ENCODE data around the gene PGGHG. TPM values are rescaled to one million over a fixed set of nuclear protein-coding genes. Genes with fewer than 3 reads are reported as not detected.
"Not testable (repeated sequence)": the region's sequence is repeated elsewhere in the genome, so short reads cannot be mapped to it uniquely, and the experiment has no call there.

The PGGHG gene
- total RNA-seq, 2 experiments from 2014 or later = 99.6 to 101 TPM

DNA sequence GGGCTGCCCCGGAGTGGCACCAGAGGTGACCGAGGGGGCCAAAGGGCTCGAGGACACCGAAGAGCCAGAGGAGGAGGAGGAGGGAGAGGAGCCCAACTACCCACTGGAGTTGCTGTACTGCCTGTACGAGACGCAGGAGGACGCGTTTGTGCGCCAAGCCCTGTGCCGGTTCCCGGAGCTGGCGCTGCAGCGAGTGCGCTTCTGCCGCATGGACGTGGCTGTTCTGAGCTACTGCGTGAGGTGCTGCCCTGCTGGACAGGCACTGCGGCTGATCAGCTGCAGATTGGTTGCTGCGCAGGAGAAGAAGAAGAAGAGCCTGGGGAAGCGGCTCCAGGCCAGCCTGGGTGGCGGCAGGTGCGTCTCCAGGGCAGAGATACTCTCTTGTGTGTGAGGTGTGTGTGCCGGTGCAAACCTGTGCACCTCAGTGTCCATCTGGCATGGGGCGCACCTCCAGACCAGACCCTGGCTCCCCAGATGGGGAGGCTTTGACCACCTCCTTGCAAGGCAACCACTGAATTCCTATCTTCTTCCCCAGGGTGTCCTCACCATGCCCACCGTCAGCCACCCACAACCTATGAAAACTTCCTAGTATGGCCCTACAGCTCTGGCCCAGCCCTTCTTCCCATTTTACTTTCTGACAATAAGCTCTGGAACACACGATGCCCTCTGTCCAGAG, 7.3 kb upstream of the PGGHG start:
- peaks cover 8% of the 10 kb centered on the region for H3K36me3 Mint-ChIP-seq (ENCODE audit: low read depth)
- peaks cover 19% of the 10 kb centered on the region for H3K27me3 Mint-ChIP-seq (ENCODE audit: low read depth)
- CTCF ChIA-PET = interaction anchor here (1.0 to 2.7 kb wide), 5 partner anchors 10 to 237 kb away, joined by 3 to 8 read pairs (median 6); no protein-coding TSS in a partner anchor
- intact Hi-C loops (cut with micrococcal nuclease) = loop anchor here (1.0 to 2.0 kb wide), 2 partner anchors 8 to 45 kb away; partner anchors contain the start of genes PGGHG, PSMD13 and SIRT3
- no peak for DNase-seq
- H3K27ac Mint-ChIP-seq = peak overlapping the region; percentile 81
- peak overlapping the region; percentile 77 for H3K4me3 Mint-ChIP-seq
- H3K4me1 Mint-ChIP-seq (ENCODE audit: low read depth) = peaks cover 56% of the 10 kb centered on the region
- peaks cover 6% of the 10 kb centered on the region for H3K9me3 Mint-ChIP-seq

DNA sequence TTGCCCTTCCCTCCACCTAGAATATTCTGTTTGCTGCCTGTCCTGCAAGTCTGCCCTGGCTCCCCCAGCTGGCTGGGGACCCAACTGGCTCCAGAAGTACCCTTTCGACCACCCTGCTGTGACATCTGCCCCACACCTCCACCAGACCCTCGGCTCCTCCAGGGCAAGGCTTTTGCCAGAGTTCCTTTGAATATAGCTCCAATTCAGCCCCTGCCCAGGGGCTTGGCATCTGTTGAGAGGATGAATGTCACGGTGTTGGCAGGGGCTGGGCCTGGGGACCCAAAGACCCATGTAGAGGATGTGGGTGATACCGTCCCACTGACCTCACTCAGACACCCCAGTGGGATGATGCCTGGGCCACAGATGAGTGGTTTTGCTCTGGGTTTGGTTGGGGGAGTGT, 6.8 kb upstream of the PGGHG start:
- peaks cover 61% of the 10 kb centered on the region for H3K4me1 Mint-ChIP-seq (ENCODE audit: low read depth)
- peaks cover 19% of the 10 kb centered on the region for H3K27me3 Mint-ChIP-seq (ENCODE audit: low read depth)
- CTCF ChIA-PET = interaction anchor here (1.6 to 2.8 kb wide), 3 partner anchors 14 to 32 kb away, joined by 6 to 14 read pairs (median 7); no protein-coding TSS in a partner anchor
- DNase-seq = peak; percentile 4
- peak overlapping the region; percentile 81 for H3K27ac Mint-ChIP-seq
- intact Hi-C loops (cut with micrococcal nuclease) = no loop called here
- peaks cover 8% of the 10 kb centered on the region for H3K36me3 Mint-ChIP-seq (ENCODE audit: low read depth)
- H3K4me3 Mint-ChIP-seq = peak overlapping the region; percentile 77
- H3K9me3 Mint-ChIP-seq = peaks cover 3% of the 10 kb centered on the region

DNA sequence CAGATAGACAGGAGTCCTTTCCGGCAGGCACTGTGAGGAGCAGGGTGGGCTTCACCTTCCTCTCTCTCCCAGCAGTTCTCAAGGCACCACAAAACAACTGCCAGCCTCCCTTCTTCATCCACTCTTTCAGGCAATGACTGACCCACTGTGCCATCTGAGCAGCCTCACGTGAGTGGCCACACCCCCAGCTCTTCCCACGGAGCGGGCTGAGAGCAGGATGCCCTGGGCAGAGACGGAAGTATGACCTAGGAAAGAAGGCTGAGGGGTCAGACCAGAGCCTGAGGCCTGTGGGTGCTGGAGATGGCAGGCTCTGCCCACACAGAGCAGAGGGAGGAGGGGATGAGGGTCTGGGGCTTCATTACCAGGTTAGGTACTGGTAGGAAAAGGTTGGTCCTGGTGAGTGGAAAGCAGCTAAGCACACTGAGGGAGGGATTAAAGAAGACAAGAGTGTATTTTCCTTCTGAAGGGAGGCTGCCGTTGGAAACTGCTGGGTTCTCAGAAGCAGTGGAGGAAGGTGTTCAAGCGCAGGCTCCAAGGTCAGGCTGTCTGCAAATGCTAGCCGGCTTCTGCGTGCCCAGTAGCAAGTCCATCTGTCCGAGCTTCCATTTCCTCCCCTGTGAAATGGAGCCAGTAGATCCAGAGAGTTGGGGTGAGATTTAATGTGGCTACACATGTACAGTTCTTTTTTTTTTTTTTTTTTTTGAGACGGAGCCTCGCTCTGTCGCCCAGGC, 6.1 kb upstream of the PGGHG start:
- peak; percentile 13 for DNase-seq
- Mint-ChIP-seq H3K4me1 (ENCODE audit: low read depth) (peaks cover 62% of the 10 kb centered on the region), H3K9me3 (no peaks in the 10 kb centered on the region), H3K27ac (peak overlapping the region; percentile 81), H3K4me3 (peak overlapping the region; percentile 77), H3K36me3 (ENCODE audit: low read depth) (peaks cover 9% of the 10 kb centered on the region), H3K27me3 (ENCODE audit: low read depth) (peaks cover 19% of the 10 kb centered on the region)
- CTCF ChIA-PET = interaction anchor here (1.6 to 2.8 kb wide), 2 partner anchors 14 to 32 kb away, joined by 6 to 14 read pairs; no protein-coding TSS in a partner anchor
- intact Hi-C loops (cut with micrococcal nuclease) = no loop called here

DNA sequence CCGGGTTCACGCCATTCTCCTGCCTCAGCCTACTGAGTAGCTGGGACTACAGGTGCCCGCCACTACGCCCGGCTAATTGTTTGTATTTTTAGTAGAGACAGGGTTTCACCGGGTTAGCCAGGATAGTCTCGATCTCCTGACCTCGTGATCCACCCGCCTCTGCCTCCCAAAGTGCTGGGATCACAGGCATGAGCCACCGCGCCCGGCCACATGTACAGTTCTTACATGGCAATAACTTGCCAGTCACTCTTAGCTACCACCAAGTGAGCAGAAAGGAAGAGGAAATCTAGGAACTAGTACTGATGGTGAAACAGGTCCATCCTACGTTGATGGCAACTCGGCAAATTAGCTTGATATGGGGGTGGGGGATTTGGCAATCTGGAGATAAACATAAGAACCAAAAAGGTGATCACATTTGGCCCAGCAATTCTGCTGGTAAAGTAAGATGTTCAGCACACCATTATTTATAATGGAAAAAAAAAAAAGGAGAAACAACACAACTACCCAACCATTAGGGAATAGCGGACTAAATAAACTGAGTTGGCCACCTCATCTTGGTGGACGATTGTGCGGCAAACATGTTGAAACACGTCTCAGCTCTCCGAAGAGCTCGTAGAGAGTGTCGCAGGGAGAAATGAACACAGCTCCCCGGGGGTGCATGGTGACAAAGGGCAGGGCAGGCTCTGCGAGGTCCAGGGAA, 5.4 kb upstream of the PGGHG start:
- DNase-seq = peak; percentile 23
- CTCF ChIA-PET = interaction anchor here (1.6 to 2.8 kb wide), 2 partner anchors 15 to 33 kb away, joined by 6 to 14 read pairs; no protein-coding TSS in a partner anchor
- H3K4me1 Mint-ChIP-seq (ENCODE audit: low read depth) = peaks cover 58% of the 10 kb centered on the region
- no peaks in the 10 kb centered on the region for H3K9me3 Mint-ChIP-seq
- peak overlapping the region; percentile 81 for H3K27ac Mint-ChIP-seq
- peaks cover 14% of the 10 kb centered on the region for H3K36me3 Mint-ChIP-seq (ENCODE audit: low read depth)
- peaks cover 21% of the 10 kb centered on the region for H3K27me3 Mint-ChIP-seq (ENCODE audit: low read depth)
- intact Hi-C loops (cut with micrococcal nuclease) = no loop called here
- H3K4me3 Mint-ChIP-seq = peak overlapping the region; percentile 77

DNA sequence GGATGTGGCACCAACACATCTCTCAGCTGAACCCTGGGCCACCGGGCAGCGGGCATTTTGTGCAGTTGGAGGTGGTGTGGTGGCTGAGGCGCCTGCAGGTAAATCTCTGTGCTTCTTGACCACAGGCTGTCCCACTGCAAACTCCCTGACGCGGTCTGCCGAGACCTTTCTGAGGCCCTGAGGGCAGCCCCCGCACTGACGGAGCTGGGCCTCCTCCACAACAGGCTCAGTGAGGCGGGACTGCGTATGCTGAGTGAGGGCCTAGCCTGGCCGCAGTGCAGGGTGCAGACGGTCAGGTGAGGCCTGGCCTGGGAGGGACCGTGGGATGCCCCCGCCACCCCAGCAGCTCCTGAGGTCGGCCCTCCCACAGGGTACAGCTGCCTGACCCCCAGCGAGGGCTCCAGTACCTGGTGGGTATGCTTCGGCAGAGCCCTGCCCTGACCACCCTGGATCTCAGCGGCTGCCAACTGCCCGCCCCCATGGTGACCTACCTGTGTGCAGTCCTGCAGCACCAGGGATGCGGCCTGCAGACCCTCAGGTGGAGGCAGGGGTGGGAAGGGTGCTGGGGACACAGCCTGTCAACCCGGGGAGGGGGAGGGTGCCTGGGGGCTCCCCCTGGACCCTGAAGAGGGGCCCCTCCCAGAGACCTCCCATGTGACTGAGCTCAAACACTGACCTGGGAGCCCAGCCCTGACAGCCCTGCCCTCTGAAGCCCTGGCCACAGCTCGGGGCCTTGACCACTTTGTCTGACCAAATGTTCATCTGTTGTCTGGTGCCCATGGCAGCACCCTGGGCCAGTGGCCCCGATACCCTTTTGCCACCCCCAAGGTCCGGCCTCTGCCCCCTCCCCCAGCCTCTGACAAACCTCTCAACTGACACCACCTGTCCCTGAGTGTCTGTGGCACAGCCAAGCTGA, 4.6 kb upstream of the PGGHG start:
- Mint-ChIP-seq H3K9me3 (no peaks in the 10 kb centered on the region), H3K4me1 (ENCODE audit: low read depth) (peaks cover 55% of the 10 kb centered on the region), H3K36me3 (ENCODE audit: low read depth) (peaks cover 12% of the 10 kb centered on the region), H3K4me3 (no peak overlapping the region), H3K27ac (peak overlapping the region; percentile 81), H3K27me3 (ENCODE audit: low read depth) (peaks cover 18% of the 10 kb centered on the region)
- CTCF ChIA-PET = interaction anchor here (0.6 to 2.8 kb wide), 2 partner anchors 34 to 80 kb away, joined by 5 to 14 read pairs; no protein-coding TSS in a partner anchor
- intact Hi-C loops (cut with micrococcal nuclease) = loop anchor here (5.0 kb wide), 1 partner anchor 77 kb away; the partner anchor contains the start of genes BET1L and RIC8A
- DNase-seq = peak; percentile 4

DNA sequence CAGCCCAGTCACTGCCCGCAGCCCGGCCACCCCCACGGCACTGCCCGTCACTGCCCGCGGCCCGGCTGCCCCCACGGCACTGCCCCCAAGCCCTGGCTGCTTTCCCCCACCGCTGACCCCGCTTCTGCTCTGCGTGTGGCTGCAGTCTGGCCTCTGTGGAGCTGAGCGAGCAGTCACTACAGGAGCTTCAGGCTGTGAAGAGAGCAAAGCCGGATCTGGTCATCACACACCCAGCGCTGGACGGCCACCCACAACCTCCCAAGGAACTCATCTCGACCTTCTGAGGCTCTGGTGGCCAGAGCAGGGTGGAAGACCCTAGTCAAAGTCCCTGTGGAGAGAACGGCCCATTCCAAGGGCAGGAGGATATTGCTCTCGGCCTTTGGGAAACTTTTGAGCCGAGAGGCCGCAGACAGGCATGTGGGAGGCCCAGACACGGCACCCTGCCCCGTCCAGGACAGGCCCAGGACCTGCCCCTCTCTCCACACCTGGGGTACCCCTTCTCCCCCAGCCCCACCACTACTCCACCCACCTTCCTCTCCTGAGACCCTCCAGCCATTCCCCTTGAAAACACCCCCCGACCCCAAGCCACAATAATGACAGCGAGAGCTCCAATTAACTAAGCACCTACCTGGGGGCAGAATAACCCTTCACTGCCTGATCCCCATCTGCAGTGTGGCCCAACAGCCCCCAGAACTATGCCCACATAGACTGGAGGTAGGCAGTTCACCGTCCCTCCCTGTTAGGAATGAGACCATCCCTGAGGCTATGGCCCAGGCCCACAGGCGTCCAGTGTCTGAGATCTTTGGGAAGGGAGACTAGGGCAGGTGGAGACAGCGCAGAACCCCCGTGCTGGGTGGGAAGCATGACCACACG, 3.7 kb upstream of the PGGHG start:
- CTCF ChIA-PET = interaction anchor here (2.8 kb wide), 1 partner anchor 35 kb away, joined by 14 read pairs; no protein-coding TSS in a partner anchor
- intact Hi-C loops (cut with micrococcal nuclease) = loop anchor here (5.0 kb wide), 1 partner anchor 78 kb away; the partner anchor contains the start of genes BET1L and RIC8A
- peaks cover 58% of the 10 kb centered on the region for H3K4me1 Mint-ChIP-seq (ENCODE audit: low read depth)
- DNase-seq = peak; percentile 3
- H3K9me3 Mint-ChIP-seq = no peaks in the 10 kb centered on the region
- peaks cover 16% of the 10 kb centered on the region for H3K27me3 Mint-ChIP-seq (ENCODE audit: low read depth)
- peak overlapping the region; percentile 31 for H3K27ac Mint-ChIP-seq
- peaks cover 19% of the 10 kb centered on the region for H3K36me3 Mint-ChIP-seq (ENCODE audit: low read depth)
- H3K4me3 Mint-ChIP-seq = no peak overlapping the region

DNA sequence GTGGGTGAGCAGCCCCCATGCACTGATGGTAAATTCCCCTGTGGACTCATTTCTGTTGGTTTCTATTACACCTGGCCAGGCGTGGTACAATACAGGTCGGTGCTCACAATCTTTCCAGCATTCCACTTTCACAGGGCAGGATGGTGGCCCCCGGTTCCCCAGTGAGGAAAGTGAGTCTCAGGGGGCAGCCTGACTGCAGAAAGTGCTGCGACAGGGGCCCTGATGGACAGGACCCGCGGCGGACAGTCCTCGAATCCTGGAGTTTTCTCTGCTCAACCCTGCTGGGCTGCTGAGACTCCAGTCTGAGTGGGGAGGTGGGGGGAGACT, 3.1 kb upstream of the PGGHG start:
- H3K36me3 Mint-ChIP-seq (ENCODE audit: low read depth) = peaks cover 20% of the 10 kb centered on the region
- intact Hi-C loops (cut with micrococcal nuclease) = loop anchor here (2.0 to 5.0 kb wide), 2 partner anchors 35 to 79 kb away; partner anchors contain the start of genes BET1L and RIC8A
- peaks cover 14% of the 10 kb centered on the region for H3K27me3 Mint-ChIP-seq (ENCODE audit: low read depth)
- peak; percentile 3 for DNase-seq
- H3K9me3 Mint-ChIP-seq = no peaks in the 10 kb centered on the region
- peak overlapping the region; percentile 31 for H3K27ac Mint-ChIP-seq
- peaks cover 58% of the 10 kb centered on the region for H3K4me1 Mint-ChIP-seq (ENCODE audit: low read depth)
- no peak overlapping the region for H3K4me3 Mint-ChIP-seq
- CTCF ChIA-PET = interaction anchor here (0.9 to 1.0 kb wide), 2 partner anchors 37 to 69 kb away, joined by 3 read pairs; no protein-coding TSS in a partner anchor

DNA sequence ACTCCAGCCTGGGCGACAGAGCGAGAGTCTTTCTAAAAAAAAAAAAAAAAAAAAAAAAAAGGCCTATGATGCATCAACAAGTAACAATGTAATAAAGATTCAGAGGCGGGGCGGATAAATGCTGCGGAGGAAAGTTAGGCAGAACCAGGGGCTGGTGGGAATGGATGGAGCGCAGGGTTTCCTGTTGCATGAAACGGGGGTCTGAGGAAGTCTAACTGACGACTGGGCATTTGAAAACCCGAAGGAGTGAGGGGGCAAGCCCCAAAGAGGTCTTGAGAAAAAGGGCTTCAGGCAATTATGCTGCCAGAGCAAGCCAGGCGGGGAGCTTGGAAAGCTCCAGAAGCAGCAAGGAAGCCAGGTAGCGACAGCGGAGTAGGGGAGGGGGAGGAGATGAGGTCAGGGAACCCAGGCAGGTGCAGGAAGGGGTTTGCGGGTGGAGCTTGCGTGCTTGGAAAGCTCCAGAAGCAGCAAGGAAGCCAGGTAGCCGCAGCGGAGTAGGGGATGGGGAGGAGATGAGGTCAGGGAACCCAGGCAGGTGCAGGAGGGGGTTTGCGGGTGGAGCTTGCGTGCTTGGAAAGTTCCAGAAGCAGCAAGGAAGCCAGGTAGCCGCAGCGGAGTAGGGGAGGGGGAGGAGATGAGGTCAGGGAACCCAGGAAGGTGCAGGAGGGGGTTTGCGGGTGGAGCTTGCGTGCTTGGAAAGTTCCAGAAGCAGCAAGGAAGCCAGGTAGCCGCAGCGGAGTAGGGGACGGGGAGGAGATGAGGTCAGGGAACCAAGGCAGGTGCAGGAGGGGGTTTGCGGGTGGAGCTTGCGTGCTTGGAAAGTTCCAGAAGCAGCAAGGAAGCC, 1.7 kb upstream of the PGGHG start:
- not testable (repeated sequence) for H3K9me3 Mint-ChIP-seq; H3K27me3 Mint-ChIP-seq (ENCODE audit: low read depth)
- intact Hi-C loops (cut with micrococcal nuclease) = loop anchor here (1.0 to 5.0 kb wide), 4 partner anchors 18 to 80 kb away; partner anchors contain the start of genes BET1L, PSMD13, RIC8A and SIRT3
- CTCF ChIA-PET = interaction anchor here (0.7 to 4.2 kb wide), 5 partner anchors 18 to 127 kb away, joined by 3 to 12 read pairs (median 3); partner anchors contain the start of gene SIGIRR
- Mint-ChIP-seq H3K27ac (peak overlapping the region; percentile 97), H3K4me3 (peak overlapping the region; percentile 98), H3K4me1 (ENCODE audit: low read depth) (peaks cover 49% of the 10 kb centered on the region), H3K36me3 (ENCODE audit: low read depth) (peaks cover 21% of the 10 kb centered on the region)
- DNase-seq = peak; percentile 82

DNA sequence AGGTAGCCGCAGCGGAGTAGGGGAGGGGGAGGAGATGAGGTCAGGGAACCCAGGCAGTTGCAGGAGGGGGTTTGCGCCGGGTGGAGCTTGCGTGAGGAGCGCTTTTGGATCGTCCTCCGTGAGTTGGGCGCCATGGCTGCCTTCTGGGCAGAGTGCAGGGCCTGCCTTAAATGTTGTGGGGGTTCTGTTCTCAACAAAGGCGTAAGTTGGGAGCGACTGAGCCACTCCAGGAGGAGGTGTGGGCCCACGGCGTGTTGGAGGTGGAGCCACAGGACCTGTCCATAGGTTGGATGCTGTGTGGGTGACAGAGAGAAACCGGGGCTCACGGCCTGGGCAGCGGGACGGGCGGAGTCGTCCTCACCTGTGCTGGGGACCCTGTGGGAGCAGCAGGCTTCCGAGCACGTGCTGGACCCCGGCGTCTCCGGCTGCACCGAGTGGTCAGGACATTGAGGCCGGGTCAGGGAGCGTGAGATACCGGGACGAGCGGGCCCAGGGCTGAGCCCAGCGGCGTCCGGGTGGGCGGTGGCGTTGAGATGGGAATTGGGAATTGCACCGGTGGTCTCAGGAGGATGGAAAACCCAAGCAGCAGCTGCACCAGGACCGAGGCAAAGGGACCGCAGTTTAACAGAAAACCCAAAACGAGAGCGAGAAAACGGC, 977 bp upstream of the PGGHG start:
- H3K9me3 Mint-ChIP-seq = no peaks in the 10 kb centered on the region
- H3K4me3 Mint-ChIP-seq = peak overlapping the region; percentile 98
- intact Hi-C loops (cut with micrococcal nuclease) = loop anchor here (1.0 to 5.0 kb wide), 5 partner anchors 19 to 81 kb away; partner anchors contain the start of genes BET1L, PSMD13, RIC8A and SIRT3

More for the DNA sequence above, 977 bp upstream of the PGGHG start:
- CTCF ChIA-PET = interaction anchor here (0.7 to 4.2 kb wide), 4 partner anchors 17 to 37 kb away, joined by 3 to 12 read pairs (median 6); no protein-coding TSS in a partner anchor
- H3K27ac Mint-ChIP-seq = peak overlapping the region; percentile 97
- no peak for DNase-seq
- peaks cover 42% of the 10 kb centered on the region for H3K4me1 Mint-ChIP-seq (ENCODE audit: low read depth)
- H3K27me3 Mint-ChIP-seq (ENCODE audit: low read depth) = peaks cover 2% of the 10 kb centered on the region
- H3K36me3 Mint-ChIP-seq (ENCODE audit: low read depth) = peaks cover 19% of the 10 kb centered on the region

Measured in activated naive CD4-positive, alpha-beta T cell treated with anti-CD3 and anti-CD28 coated beads for 36 hours (primary cell).